Measurements from ENCODE around the gene HPX.
A peak's percentile ranks its signal among the peaks of the same experiment; 100 is the strongest.

HPX gene

GRCh38 chr11:6458352-6459098, 17.7 kb upstream of the HPX start:
- no peak for DNase-seq (ENCODE audit: low read depth)

- no peak for DNase-seq (ENCODE audit: low read depth)
These were observed 17.0 kb upstream of the HPX start for GRCh38 chr11:6457581-6458320.

- no peak for DNase-seq (ENCODE audit: low read depth)
These were observed 15.7 kb upstream of the HPX start for GRCh38 chr11:6456361-6457073.

GRCh38 chr11:6455070-6455469, 14.3 kb upstream of the HPX start:
- DNase-seq (ENCODE audit: low read depth), result no peak

- no peak for DNase-seq (ENCODE audit: low read depth)
These were observed 12.4 kb upstream of the HPX start for GRCh38 chr11:6453152-6453551.

- no peak for DNase-seq (ENCODE audit: low read depth)
These were observed 11.4 kb upstream of the HPX start for GRCh38 chr11:6452219-6452618.

- DNase-seq (ENCODE audit: low read depth), result no peak
These were observed 7.8 kb upstream of the HPX start for GRCh38 chr11:6448574-6448973.

- peak; percentile 60 for DNase-seq (ENCODE audit: low read depth)
These were observed 2.6 kb upstream of the HPX start for GRCh38 chr11:6443269-6444003.

- DNase-seq (ENCODE audit: low read depth), result no peak
These were observed 1.7 kb upstream of the HPX start for GRCh38 chr11:6442441-6442840.

- peak; percentile 63 for DNase-seq (ENCODE audit: low read depth)
These were observed 1.7 kb downstream of the HPX start for GRCh38 chr11:6438979-6439571.

- DNase-seq (ENCODE audit: low read depth), result no peak
These were observed 2.8 kb downstream of the HPX start for GRCh38 chr11:6437993-6438392.

- DNase-seq (ENCODE audit: low read depth), result no peak
These were observed 3.4 kb downstream of the HPX start for GRCh38 chr11:6437423-6437822.

- DNase-seq (ENCODE audit: low read depth), result no peak
These were observed 6.7 kb downstream of the HPX start for GRCh38 chr11:6433998-6434660.

GRCh38 chr11:6431861-6432260, 8.9 kb downstream of the HPX start:
- peak; percentile 41 for DNase-seq (ENCODE audit: low read depth)

- no peak for DNase-seq (ENCODE audit: low read depth)
These were observed 13.3 kb downstream of the HPX start for GRCh38 chr11:6427516-6427915.

GRCh38 chr11:6420677-6421076, 20.1 kb downstream of the HPX start:
- DNase-seq (ENCODE audit: low read depth), result no peak

GRCh38 chr11:6419009-6419631, 21.7 kb downstream of the HPX start, which contains the start of gene APBB1:
Gene APBB1, minus strand, starts transcription at chr11:6419094. Its CDS starts 7,747 bp downstream, at chr11:6411347.
- peak; percentile 60 for DNase-seq (ENCODE audit: low read depth)

GRCh38 chr11:6418557-6419008, 22.2 kb downstream of the HPX start:
- no peak for DNase-seq (ENCODE audit: low read depth)

- DNase-seq (ENCODE audit: low read depth), result peak; percentile 9
These were observed 22.8 kb downstream of the HPX start for GRCh38 chr11:6417907-6418556.

GRCh38 chr11:6415797-6416196, 25.0 kb downstream of the HPX start:
- no peak for DNase-seq (ENCODE audit: low read depth)
